ENCODE measurements around the gene SIGLEC8.
"Not testable (repeated sequence)": the region's sequence is repeated elsewhere in the genome, so short reads cannot be mapped to it uniquely, and the experiment has no call there.

Gene SIGLEC8

GRCh38 chr19:51458051-51458645 is at the start of gene SIGLEC8:
SIGLEC8 (minus strand) TSS chr19:51458454; CDS start chr19:51458387, 67 bp downstream.
- no peak for DNase-seq
- intact Hi-C loops (cut with DNase I), result no loop called here

- no peak for DNase-seq
- intact Hi-C loops (cut with DNase I), result no loop called here
Measured at GRCh38 chr19:51507640-51508058, 49.4 kb upstream of the SIGLEC8 start.

- intact Hi-C loops (cut with DNase I), result no loop called here
- no peak for DNase-seq
Measured at GRCh38 chr19:51507192-51507591, 48.9 kb upstream of the SIGLEC8 start.

GRCh38 chr19:51505904-51506303 is 47.6 kb upstream of the SIGLEC8 start:
- DNase-seq, result no peak
- intact Hi-C loops (cut with DNase I), result no loop called here

DNA sequence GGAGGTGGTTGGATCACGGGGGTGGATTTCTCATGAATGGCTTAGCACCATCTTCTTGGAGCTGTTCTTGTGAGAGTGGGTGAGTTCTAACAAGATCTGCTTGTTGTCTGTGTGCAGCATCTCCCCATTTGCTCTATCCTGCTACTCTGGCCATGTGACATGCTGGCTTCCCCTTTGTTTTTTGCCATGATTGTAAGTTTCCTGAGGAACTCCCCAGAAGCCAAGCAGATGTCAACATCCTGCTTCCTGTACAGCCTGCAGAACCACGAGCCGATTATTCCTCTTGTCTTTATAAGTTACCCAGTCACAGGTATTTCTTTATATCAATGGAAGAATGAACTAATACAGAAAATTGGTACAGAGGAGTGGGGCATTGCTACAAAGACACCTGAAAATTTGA is 45.6 kb upstream of the SIGLEC8 start:
- DNase-seq, result no peak
- intact Hi-C loops (cut with DNase I), result no loop called here

GRCh38 chr19:51503286-51503817 is 45.1 kb upstream of the SIGLEC8 start:
- intact Hi-C loops (cut with DNase I), result no loop called here
- no peak for DNase-seq

DNA sequence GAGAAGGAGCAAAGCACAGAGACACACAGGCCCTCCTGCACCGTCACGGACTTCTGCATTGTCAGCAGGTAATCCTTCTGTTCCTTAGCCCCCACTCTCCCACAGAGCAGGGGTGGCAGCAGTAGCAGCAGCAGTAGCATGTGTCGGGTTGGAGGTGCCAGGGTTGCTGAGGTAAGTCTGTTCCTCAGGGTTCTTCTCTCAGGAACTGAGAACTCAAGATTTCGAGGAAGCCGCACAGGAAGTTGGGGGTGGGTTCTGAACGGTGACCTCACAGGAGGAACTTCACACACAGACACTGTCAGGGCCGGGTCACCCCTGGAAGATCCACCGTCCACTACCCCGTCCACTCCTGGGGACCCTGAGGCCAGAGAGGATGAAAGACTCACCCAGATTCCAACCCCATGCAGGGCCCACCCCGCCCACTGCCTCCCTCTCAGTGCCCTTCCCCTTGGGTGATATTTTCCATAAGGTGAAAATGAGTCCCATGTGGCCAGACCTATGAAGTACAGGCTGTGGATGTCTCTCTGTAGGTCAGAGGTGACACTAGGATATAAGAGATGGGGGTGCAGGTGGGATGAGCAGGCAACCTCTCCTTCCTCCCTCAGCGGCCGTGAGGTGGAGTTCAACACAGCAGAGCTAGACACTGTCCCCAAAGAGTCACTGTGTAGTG is 43.5 kb upstream of the SIGLEC8 start, which contains the start of gene SIGLEC12:
Gene SIGLEC12, minus strand, starts transcription at position 207 of the 670 bp plus-strand sequence. Its CDS starts 67 bp downstream, at position 140.
- intact Hi-C loops (cut with DNase I), result no loop called here
- DNase-seq, result peak in 6 of 10 donors; percentile 14 to 87 (median 22)

DNA sequence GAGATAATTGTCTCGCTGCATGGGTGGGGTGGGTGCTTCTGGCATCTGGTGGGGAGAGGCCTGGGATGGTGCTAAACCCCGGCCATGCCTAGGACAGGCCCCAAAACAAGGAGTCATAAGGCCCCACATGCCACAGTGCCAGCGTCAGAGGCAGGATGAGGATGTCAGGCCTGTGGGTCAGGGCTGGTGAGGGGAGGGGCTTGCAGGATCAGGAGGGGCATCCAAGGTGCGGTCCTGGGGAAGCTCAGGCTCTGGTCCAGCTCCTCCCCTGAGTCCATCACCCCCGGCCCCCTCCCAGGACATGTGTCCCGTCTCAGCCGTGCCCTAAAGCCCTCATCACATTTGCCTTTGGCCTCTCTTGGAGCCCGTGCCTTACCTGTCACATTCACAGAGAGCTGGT is 42.7 kb upstream of the SIGLEC8 start:
- intact Hi-C loops (cut with DNase I), result not testable (repeated sequence)
- DNase-seq, result peak in 1 of 10 donors; percentile 36

GRCh38 chr19:51497666-51498065 is 39.4 kb upstream of the SIGLEC8 start:
- intact Hi-C loops (cut with DNase I), result no loop called here
- no peak for DNase-seq

DNA sequence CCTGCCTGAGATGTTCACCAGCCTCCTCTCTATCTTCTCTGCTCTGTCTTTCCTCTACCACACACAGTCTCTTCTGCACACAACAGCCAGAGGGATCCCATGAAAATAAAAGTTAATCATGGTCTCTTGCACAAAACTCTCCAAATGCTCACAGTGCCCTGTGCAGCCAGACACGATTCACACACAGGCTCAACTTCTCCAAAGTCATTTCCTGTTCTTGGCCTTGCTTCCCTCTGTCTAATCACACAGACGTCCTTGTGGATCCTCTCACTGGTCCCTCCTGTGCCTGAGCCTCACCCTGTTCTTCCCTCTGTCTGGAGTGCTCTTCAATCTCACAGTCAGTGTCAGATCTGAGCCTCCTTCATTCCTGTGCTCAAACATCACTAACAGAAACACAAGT is 35.5 kb upstream of the SIGLEC8 start:
- no peak for DNase-seq
- intact Hi-C loops (cut with DNase I), result no loop called here

GRCh38 chr19:51491586-51491985 is 33.3 kb upstream of the SIGLEC8 start:
- intact Hi-C loops (cut with DNase I), result no loop called here

DNA sequence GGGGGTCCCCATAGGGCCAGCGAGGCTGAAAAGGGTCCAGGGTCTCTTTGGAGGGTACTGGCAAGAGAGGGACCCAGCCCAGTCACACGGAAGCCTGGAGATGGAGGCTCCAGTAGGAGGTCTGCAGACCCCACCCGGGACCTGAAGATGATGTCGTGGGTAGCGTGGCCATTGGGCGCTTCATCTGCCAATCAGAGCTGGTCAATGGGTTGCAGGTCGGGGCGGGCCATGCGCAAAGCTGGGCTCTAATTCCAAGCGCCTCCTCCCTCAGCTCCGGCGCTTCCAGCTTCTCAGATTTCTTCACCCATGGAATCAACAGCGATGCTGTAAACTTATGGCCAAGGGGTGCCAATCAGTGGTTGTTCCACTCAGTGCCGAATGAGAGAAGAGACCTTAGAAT is 32.4 kb upstream of the SIGLEC8 start:
- DNase-seq, result no peak
- intact Hi-C loops (cut with DNase I), result no loop called here

More at GRCh38 chr19:51491586-51491985, 33.3 kb upstream of the SIGLEC8 start:
- peak in 1 of 10 donors; percentile 34 for DNase-seq

- intact Hi-C loops (cut with DNase I), result no loop called here
- DNase-seq, result no peak
Measured at GRCh38 chr19:51489113-51489512, 30.9 kb upstream of the SIGLEC8 start.

DNA sequence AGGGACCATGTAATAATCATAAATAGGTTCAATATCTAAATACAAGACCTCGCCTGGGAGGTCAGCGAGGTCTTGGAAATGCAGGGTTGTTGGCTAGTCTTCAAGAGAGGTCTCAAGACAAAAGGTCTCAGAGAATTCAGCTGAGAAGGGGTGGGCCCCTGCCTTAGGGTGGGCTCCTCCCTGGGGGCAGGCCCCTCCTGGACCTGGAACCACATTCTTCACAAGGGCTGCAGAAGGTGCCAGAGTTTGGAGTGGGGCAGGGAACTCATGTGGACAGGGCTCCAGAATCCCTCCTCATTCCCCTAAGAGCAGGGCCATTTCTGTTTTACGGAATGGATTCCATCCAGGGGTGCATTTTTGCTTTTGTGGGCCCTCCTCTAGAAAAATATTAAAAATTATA is 30.2 kb upstream of the SIGLEC8 start:
- DNase-seq, result no peak
- intact Hi-C loops (cut with DNase I), result no loop called here

GRCh38 chr19:51485960-51486660 is 27.9 kb upstream of the SIGLEC8 start:
- intact Hi-C loops (cut with DNase I), result no loop called here
- DNase-seq, result no peak

DNA sequence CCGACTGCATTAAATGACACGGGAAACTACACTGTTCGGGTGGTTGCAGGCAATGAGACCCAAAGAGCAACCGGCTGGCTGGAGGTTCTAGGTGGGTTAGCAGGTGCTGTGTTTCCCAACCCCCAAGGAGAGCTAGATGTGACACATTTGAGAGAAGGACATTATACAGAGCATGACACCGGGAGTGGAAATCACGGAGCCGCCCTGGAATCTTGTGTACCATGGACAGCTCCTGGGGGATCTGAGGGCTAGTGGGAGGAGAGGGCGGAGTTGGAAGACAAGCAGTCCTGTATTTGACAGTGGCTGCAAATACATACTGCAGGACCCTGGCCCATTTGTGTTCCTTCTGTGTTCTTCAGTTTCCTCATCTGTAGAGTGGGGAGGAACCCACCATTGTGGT is 22.3 kb upstream of the SIGLEC8 start:
- peak in 1 of 10 donors; percentile 46 for DNase-seq
- intact Hi-C loops (cut with DNase I), result no loop called here

- peak in 1 of 10 donors; percentile 33 for DNase-seq
- intact Hi-C loops (cut with DNase I), result no loop called here
Measured at GRCh38 chr19:51479531-51480331, 21.5 kb upstream of the SIGLEC8 start.

GRCh38 chr19:51478381-51479234 is 20.4 kb upstream of the SIGLEC8 start, which contains the start of gene CEACAM18:
CEACAM18 (plus strand) TSS chr19:51478539.
- DNase-seq, result peak in 1 of 10 donors; percentile 26
- intact Hi-C loops (cut with DNase I), result no loop called here

DNA sequence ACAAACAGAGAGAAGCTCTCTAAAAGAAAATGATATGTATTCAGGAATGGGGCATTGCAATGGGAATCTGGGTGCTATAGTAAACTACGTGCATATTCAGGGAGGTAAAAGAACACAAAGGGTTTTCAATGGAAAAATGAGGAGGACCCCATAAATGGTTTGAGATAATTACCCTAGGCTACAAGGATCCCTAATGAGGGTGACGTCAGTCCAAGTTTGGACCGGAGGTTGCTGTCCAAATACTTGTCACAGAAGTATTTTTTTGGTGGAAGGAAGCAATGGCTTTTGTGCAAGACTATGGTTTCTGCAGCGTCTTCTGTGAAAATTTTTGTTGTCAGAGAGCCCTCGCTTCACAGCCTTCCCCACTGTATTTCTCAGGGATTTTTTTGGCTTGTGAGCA is 19.1 kb upstream of the SIGLEC8 start:
- intact Hi-C loops (cut with DNase I), result no loop called here
- DNase-seq, result no peak
